Measurements from ENCODE around the gene HOXC10.
A peak's percentile ranks its signal among the peaks of the same experiment; 100 is the strongest.

The HOXC10 gene

DNA sequence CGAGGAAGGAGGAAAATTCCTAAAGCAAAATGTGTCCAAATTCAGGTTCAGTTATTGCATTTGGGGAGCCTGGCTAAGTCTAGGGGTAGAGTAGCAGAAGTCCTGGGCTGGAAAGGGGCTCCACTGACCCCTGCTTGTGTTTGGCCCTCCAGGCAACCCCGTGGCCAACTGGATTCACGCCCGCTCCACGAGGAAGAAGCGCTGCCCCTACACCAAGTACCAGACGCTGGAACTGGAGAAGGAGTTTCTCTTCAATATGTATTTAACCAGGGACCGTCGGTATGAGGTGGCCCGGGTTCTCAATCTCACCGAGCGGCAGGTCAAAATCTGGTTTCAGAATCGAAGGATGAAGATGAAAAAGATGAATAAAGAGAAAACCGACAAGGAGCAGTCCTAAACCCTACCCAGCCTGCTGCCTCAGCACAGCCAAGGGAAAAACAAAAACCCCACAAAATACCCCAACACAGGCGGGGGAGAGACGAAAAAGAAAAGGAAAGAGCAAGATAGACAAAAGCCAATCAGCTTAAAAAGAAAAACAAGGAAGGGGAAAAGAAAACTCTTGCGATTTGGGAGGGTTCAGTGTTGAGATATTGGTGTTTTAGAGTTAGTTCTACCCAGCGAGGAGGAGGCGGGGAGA is 17.4 kb downstream of the HOXC10 start:
- no peak for DNase-seq (ENCODE audit: low read depth in 1 of 2, low spot score in 1 of 2)

- no peak for DNase-seq (ENCODE audit: low read depth in 1 of 2, low spot score in 1 of 2)
Measured at GRCh38 chr12:54002915-54003389, 18.0 kb downstream of the HOXC10 start.

GRCh38 chr12:54003625-54004024 is 18.7 kb downstream of the HOXC10 start:
- DNase-seq (ENCODE audit: low read depth in 1 of 2, low spot score in 1 of 2), result no peak

GRCh38 chr12:54004063-54004840 is 19.3 kb downstream of the HOXC10 start:
- DNase-seq (ENCODE audit: low read depth in 1 of 2, low spot score in 1 of 2), result no peak

DNA sequence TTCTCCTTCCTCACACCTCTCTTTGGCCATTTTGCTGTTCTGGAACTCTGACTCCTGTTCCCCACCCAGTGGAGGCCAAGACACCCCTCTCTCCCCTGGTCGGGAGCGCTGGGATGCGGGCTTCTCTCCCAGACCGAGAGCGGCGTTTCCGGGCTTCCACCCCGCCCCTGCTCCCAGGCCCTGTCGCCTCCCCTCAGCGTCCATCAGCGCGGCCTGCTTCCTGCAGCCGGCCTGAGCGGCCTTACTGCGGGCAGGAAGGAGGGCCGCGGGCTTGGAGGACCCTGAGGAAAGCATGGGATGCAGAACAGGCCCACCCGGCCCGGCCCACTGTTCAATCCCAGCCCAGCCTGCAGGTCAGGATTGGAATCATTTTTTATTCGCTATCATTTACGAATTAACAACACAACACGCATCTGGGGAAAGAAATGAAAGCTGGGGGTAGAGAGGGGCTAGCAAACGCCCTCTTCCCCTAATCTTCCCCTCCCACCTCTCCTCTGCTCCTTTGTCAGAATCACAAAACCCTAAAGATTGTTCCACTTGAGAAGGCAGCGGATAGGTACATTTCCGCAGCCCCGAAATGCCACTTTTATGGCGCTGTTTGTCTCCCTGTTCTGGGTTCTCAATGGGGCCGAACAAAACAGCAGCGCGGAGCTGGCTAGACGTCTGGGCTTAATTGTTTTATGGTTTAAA is 20.0 kb downstream of the HOXC10 start:
- DNase-seq (ENCODE audit: low read depth in 1 of 2, low spot score in 1 of 2), result no peak

DNA sequence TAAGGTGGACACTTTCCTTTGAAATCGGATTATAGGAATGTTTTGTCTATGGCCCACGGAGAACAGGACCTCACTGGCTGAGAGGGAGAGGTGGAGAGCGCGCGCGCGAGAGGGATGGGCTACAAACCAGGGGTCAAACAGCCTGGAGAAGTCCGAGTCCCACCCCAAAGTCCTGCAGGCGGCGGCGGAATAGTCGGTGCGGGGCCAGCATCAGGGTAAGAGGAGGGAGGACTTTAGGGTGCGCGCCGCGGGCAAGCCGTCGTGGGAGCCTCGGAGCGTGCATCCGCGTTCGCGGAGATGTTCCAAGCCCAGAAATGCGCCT is 20.5 kb downstream of the HOXC10 start:
- no peak for DNase-seq (ENCODE audit: low read depth in 1 of 2, low spot score in 1 of 2)

DNA sequence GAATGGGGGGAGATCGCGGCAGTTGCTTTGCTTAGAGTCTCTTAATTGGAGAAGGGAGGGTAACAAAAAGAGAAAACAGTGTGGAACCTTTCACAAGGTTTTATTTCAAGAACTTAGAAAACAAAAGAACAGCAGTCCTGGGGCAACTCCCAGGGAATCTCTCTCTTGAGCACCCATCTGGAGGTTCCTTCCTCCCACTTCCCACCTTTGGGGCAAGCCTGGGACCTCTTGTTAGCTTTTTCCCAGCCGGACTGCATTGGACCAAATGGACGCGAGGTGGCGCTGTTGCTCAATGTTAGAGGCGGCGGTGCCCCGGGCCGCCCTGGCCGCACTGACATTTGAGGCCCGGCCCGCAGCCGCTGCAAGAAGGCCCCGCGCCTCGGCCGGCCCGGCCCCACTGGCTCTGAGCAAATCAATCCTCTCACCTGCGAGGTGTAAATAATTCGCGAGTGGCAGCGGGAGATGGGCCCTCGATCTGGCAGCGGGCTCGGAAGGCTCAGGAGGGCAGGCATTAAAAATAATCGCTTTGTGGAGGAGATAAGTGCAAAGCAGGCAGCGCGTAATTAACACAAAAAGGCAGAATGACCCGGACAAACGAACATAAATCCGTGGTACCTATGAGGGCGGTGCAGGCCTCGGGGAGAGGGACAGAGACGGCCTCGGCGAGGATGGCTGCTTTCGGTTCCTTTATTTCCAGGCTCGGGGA is 21.1 kb downstream of the HOXC10 start:
- peak; percentile 78 to 81 for DNase-seq (ENCODE audit: low read depth in 1 of 2, low spot score in 1 of 2)

DNA sequence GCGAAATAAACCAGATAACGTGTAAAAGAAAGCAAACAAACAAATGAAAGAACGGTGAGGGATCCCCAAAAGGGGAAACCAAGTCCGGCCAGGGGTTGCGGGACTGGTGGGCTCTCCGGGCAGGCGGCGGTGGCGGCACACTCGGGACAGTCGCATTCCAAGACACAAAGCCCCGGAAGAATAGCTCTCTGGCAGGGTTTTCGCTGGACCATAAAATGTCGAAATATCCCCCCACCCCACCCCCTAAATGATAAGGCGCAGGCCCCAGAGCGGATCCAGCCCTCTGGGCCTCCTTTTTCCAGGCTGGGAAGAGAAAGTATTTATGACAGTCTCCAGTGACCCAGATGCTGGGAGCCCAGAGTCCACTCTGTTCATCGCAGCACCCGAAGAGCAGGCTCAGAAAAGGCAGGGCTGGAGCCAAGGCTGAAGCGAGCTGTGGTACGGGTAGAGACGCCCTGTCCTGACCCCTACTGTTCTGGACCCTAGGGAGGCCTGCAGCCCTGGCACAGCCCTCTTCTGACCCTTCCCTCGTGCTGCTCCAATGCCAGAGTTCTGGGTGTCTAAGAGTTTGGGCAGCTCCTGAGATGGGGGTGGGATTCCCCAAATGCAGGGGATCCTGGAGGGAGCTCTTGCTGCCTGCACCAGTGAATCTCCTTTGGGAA is 21.7 kb downstream of the HOXC10 start:
- no peak for DNase-seq (ENCODE audit: low read depth in 1 of 2, low spot score in 1 of 2)

DNA sequence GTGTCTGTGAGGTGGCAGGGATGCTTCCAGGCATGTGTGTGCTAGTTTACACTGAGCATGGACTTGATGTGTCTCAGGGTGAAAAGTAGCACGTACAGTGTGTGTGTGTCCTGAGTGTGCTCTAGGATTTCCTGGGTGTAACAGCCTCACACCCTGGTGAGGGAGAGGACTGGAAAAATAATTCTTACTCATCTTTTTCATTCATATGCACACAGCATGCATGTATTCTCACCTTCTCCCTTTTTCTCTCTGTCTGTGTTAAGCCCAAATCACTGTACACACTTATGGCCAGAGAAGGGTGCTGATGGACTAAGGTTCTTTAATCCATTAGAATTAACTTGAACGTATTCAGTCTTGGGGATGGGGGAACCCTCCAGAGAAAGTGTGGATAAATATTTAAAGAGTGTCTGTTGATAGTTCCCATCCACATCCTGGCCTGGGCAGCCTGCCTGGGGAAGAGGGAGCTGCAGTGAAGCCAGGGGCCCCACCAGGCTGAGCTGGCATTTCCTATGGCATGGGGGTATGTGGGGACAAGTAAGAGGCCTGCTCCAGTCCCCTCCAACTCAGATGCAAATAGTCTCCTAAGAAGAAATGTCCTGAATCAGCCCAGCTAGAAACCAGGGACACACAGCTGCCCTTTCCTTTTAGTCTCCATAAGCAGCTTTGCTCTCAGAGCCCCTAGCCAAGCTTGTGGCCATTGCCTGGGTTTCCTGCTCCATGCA is 22.8 kb downstream of the HOXC10 start:
- no peak for DNase-seq (ENCODE audit: low read depth in 1 of 2, low spot score in 1 of 2)

DNA sequence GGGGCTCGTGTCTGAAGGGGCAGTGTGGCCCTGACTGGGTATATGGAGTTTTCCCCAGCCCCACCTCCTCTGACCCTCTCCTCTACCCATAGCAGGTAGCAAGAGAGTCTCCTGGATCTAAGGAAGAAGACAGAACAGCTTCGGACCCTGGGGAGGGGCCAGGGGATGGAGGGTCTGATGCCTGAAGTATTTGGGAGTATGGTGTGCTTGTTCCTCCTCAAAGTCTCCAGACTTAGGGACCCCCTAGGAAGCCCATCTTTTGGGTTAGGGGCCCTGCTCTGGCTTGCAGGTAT is 23.3 kb downstream of the HOXC10 start:
- DNase-seq (ENCODE audit: low read depth in 1 of 2, low spot score in 1 of 2), result no peak

GRCh38 chr12:54009171-54010052 is 24.5 kb downstream of the HOXC10 start:
- DNase-seq (ENCODE audit: low read depth in 1 of 2, low spot score in 1 of 2), result no peak

DNA sequence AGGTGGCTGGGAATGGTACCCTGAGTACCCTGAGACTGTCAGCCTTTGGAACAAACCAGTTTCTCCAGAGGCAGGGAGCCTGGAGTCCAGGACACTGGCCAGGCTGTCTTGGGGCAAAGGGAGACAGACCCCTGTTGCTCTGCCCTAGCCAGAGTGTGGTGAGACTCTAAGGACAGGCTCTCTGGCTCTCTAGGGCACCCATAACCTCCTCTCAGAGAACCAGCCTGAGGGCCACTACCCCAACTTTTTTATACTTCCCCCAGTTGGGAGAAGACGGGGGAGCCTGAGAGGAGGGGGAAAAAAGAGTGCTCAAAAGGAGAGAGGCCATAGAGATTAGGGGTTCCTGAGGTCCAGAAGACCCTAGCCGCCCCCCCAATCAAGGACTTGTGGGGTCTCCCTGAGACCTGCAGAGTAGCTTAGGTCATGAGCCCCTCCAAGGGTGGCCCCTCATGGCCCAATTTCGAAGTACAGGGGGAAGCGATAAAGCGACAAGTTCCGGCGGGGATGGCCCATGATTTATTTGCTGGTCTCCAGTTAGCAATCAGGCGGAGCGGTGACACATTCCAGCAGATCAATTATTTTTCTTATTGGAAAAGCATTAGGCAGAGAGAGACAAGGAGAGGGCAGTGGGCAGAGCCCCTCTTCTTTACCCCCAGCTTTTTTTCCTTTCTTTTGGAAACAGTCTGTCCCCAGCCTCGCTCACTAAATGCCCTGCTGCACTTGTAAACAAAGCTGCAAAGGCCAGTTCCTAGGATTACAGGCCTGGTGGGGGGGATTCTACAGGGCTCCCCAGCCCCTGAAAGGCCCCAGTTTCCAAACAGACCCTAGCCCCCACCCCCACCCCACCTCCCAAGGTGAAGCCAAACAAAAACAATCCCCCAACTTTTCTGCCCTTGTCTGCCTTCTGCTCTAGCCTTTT is 25.4 kb downstream of the HOXC10 start:
- DNase-seq (ENCODE audit: low read depth in 1 of 2, low spot score in 1 of 2), result no peak

DNA sequence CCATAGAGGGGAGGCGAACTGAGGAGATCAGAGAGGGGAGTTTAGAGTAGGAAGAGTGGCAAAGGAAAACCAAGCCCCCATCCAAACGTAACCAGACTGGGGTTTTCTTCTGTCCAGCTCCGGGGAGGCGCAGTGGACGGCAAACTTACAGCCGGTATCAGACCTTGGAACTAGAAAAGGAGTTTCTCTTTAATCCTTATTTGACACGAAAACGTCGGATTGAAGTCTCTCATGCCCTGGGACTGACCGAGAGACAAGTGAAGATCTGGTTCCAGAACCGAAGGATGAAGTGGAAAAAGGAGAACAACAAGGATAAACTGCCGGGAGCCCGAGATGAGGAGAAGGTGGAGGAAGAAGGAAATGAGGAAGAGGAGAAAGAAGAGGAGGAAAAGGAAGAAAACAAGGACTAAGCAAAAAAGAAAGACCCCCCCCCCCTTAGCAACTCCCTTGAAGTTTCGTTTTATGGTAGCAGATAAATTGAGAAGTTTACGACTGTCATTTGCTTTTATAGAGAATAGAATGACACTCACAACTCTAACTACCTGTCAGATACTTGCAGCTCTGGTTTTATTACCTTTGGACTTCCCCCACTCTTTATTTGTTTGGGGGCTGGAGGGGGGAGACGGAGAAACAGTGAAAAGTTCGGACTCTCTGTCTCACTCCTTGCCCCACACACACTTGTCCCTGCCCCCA is 26.2 kb downstream of the HOXC10 start:
- no peak for DNase-seq (ENCODE audit: low read depth in 1 of 2, low spot score in 1 of 2)

DNA sequence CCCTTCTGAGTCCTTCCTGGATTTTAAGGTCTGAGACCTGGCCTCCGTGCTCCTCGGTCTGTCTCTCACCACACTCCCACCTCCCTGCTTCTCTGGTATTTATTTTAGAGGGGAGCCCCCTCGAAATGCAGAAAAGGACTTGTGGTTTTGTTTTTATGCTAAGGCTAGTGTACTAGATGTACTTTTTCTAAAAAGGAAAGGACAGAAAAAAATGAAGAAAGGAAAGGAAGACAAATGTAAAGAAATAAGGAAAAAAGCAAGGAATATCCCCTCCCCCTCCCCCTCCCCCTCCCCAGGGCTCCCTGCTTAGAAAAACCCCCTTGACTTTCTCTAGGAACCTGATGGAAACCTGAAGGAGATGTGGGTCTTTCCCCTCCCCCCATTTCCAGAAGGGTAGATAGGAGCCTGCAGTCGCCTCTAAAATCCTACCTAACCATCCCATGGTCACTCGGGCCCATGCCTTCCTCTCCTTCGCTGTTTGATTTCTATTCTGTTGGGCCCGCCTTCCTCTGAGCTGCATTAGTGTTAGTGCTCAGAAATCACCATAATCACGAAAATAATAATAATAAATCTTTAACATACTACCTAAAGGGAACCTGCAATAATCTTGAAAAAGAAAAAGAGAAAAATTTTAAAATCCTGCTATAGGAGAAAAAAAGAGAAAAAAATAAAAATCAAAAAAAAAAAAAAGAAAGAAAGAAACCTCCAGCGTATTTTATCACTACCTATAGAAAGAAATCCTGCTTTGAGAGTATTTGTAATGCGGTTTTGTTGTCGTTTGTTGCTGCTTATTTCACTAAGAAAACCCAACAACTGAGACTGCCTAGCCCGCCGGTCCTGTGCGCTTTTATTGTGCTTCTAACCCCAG is 27.0 kb downstream of the HOXC10 start:
- DNase-seq (ENCODE audit: low read depth in 1 of 2, low spot score in 1 of 2), result no peak

DNA sequence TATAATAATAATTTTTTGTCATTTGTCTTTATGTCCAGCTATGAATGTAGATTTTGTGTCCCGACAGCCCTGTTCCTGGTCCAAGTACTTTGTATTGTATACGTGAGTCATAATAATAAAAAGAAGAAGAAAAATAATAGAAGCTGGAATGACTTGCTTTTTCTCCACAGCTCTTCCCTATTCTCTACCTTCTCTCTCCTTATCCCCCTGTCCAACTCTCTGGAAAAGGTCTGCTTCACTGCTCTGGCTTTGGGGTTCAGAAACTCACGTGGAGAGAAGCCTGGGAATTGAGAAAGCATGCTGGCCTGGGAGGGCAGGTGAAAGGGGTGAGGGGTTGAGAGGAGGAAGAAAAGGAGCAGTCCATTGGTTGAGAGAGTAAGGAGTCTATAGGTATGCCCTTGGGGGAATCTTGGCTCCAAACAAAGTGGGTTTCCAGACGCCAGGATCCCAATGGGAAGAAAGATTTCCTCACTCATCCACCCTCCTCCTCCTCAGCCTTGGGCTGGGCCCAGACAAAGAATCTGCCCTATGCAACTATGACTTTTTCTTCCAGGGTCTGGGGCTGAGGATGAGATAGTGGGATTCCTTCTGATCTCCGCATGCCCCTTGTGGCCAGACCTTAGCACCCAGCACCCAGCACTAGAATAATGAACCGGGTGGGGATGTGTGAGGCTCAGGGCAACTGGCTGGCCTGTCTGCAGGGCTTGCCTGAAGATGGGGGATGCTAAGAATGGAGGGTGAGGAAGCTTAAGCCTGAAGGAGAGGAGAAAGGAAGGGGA is 27.9 kb downstream of the HOXC10 start:
- DNase-seq (ENCODE audit: low read depth in 1 of 2, low spot score in 1 of 2), result no peak

DNA sequence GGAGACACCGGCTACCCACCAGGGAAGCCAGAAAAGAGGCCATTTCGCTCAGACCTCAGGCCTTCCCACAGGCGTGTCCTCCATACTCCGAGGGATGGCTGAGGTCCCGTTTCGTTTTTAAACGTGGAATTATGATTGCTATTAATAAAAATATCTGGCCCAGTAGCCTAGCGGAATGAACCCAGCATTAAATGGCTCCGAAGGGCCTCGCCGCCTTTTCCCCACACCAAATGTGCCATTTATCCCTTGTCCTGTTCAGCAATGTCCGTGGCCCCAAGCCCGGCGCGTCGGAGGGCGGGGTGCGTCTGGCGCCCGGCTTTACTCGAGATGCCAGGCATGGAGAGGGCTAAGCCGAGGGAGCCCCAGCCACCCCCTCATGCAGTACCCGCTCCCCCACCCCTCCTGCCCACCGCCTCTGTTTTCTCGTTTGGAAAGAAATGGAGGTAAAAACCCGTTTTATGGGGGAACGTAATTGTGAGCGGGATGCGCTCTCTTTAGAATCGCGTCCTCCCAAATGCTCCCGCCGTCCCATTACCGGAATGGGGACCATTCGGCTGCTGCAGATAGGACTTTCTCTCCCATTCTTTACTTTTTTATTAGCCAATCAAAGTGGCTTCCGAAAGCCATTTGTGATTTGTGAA is 29.6 kb downstream of the HOXC10 start:
- no peak for DNase-seq (ENCODE audit: low read depth in 1 of 2, low spot score in 1 of 2)
